NK-92 (cell line): ENCODE measurements around the gene STAB2.

ENCODE experiments used
- DNase-seq: peaks from one replicate; lab custom pipeline; 2025; ENCODE audit not compliant: unreplicated experiment; lab: John Stamatoyannopoulos, UW

Gene STAB2

DNA sequence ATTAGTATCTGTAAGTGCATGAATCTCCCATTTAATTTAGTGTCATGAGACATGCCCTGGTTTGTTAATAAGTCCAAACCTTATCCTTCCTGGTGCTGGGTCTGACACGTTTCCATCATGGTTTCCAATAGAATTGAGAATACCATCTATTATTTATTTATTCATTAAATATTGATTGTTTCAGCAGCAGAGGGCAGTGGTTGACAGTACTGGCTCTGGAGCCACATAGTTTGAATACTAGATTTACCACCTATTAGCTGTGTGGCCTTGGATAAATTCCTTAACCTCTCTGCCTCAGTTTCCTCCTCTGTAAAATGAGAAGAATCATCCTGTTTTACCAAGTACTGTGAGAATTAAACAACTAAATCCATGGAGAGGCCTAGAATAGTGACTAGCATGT is 941 bp upstream of the STAB2 start:
- no peak for DNase-seq

DNA sequence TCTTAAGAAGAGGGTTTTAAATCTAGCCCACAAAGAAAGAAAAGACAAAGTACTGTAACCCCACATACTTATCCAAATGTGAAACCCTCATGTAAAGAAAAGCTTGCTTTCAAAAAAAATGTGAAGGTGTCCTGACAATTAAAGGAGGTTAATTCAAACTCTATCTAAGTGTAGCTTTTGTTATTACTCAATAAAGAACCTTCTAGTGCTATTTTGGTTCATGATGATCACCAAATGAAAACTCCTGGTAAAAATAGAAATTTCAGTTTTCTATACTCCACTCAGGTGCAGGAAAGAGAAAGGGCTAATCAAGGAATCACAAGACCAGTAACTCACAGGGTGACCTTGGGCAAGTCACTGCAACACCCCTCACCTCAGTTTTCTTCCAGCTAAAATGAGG is 1.6 kb downstream of the STAB2 start:
- no peak for DNase-seq

DNA sequence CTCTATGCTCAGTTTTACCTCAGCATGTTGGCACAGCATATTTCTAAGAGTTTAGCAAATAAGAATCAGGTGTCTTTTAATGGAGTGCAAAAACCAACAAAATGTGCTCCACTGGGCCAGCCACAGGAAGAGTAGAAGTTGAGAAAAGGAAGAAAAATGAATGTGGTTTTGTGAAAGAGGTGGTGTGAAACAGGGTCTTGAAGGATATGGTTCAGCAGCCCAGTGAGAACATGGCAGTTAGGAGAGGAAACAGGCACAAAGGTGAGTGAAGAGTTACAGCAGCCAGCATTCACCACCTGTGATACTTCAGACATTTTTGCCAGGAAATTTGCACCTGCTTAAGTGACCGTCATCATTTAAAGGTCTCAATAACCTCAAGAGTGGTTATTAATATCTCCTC is 2.4 kb downstream of the STAB2 start:
- no peak for DNase-seq

DNA sequence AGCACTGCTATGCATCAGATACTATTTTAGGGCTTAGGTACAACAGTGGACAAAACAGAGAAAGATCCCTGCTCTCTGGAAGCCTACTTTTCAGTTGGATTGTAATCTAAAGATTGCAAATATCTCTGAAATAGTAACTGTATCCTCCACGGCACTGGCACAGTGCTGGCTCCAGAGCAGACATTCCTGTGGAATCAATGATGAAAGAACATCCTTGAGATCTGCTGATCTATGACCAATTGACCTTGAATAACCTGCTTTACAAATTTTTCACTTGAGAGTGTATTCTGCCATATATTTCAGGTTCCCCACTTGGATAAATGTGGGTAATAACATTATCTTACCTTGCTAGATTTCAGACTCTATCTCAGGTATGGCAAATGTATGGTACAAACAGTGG is 3.2 kb downstream of the STAB2 start:
- DNase-seq, result no peak

DNA sequence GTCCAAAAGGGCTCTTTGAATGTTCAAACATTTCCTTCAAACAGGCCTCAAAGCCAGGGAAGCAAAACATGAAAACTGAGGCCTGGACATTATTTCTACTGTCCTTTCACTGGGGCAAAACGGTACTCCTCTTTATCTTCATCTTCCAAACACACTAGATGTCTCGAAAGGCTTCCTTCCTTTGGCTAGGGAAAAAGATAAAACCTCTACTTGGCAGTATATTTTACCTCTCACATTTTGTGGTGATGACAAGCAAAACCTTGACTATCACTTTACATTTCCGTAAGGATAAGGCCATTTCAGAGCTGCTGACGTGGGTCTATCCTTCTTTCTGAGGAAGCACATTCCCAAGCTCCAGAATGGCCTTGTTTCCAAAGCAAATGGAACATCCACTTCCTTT is 9.9 kb downstream of the STAB2 start:
- no peak for DNase-seq

DNA sequence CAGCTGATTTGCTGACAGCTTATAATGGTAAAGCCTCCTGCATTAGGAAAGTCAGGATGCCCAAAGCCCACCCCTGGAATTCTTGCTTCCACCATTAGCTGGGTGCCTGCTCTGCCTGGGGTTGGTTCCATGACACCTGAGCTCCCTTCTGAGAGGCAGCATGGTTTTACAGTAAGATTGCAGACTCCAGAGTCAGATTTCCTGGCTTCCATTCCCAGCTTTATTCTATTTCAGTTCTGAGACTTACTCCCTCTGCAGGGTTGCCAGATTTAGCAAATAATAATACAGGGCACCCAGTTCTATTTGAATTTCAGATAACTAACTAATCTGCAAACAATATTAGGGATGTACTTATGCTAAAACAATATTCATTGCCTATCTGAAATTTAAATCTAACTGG is 12.2 kb downstream of the STAB2 start:
- DNase-seq, result no peak

DNA sequence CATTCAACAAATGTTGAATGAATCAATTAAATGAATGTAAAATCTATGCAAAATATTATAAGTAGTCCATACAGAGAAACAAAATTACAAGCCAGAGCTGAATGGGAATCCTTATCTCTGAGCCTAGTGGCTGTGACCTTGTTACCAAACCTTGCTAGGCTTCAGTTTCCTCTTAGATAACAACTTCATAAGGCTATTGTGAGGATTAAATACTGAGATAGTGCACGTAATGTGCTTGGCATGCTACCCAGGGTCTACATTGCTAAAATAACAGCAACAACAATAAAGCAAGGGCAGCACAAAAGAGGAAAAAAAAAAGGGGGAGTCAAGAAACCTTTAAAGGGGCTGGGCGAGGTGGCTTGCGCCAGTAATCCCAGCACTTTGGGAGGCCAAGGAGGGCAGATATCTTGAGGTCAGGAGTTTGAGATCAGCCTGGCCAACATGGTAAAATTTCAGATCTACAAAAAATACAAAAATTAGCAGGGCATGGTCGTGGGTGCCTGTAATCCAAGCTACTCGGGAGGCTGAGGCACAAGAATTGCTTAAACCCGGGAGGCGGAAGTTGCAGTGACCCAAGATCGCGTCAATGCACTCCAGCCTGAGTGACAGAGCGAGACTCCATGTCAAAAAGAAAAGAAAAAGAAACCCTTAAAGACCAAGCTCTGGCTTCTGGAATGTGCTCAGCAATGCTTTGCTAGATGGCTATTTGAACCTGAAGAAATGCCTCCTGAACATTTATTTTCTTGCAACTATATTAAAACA is 14.1 kb downstream of the STAB2 start:
- no peak for DNase-seq

DNA sequence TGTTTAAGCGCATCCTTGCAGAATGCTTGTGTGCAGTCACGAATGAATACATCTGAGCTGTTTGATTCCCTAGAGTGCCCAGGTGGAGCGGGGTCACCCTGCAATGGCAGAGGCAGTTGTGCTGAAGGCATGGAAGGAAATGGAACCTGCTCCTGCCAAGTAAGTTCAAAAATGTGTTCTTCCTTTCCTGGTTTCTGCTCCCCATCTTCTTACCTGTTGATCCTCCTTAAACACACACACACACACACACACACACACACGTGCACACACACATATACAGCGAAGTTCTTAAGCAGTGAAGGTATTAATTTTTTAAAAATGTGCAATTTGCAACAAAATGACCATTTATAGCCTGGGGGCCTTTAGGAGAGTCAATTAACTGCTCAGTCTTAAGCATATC is 33.3 kb downstream of the STAB2 start:
- DNase-seq, result no peak

DNA sequence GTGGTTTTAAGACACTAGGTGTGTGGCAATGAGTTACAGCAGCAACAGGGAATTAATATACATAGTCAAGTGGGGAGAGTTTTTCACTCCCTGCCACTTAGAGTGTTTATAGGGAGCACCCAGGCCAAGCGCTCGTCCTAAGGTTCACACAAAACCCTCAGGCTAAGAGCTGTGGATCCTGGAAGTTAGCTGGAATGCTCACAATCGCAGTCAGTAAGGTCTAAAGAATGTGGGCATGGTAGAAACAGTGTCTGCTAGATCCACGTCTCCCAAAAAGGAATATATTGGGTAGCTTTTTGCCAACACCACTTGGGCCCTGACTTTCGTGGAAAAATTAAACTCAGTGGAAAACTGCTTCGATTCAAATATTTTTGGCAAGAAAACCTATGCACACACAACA is 36.6 kb downstream of the STAB2 start:
- no peak for DNase-seq

DNA sequence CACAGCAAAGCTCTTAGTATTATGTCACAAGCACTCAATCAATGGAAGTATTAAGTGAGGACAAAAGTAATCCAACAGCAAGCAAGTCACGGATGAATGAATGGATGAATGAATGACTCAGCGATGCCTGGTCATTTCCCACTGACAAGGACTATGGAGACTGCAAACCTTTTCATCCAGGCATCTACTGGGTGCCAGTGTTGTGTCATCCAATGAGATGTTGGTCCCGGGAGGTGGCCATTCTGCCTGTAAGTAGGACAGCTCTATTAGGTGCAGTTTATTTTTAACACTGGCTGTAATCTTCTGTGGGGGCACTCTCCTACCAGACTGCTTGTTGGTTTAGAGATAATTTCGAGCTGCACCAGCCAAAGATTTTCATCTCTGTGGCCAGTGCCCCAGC is 39.4 kb downstream of the STAB2 start:
- no peak for DNase-seq

DNA sequence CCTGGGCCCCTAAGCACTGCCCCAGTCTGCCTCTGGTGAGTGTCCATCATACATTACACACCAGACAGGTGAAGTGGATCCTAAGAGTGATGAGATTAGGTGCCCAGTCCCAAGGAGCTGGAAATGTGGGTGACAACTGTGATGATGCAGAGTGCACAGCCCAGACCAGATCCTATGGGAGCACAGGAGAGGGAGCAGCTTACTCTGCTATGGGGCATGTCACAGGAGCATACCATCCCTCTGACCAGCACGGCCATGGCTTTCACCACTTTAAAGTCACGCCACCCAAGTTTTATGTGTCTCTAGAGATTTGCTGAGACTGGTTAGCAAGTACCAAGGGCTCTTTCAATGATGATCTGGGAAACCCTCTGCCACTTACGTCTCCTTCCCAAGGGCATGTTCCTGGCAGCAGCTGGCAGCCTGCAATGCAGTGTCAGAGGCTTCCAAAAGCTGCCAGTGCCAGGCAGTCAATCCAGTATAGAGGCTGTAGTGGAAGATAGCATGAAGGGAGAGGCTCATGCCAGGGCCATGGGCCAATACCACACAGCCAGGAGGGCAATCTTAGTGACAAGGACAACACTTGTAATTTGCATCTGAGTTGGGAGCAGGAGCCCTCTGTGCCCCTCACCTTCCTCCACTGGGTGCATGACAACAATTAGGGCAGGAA is 40.2 kb downstream of the STAB2 start:
- no peak for DNase-seq

DNA sequence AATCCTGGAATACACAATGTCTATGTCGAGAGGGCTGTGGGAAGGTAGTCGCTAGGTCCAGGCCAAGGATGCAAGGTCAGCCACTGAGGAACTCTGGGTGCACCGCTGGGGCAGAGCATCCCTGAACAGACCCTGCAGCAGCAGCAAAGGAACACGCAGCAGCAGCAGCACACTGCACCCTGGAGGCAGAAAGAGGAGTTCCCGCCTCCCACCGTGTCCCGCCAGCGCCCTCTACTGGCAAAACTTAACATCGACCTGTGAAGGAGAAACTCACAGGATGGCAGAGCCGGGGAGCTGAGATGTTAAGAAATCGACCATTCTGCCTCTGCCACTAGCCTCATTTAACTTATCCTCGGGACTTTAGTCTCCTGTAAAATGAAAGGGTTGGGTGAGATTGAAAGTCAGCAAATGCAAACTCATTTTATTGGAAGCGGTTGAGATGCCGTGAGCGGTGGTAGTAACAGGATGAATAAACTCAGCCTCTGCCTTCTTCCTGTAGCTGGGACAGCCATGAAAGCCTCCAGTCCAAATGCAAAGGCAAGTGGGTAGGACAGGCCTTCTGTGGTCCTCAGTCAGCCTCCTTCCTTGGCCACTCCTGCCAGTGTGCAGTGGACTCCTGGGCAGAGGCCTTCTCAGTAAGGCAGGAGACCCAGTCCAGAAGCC is 45.6 kb downstream of the STAB2 start:
- no peak for DNase-seq

DNA sequence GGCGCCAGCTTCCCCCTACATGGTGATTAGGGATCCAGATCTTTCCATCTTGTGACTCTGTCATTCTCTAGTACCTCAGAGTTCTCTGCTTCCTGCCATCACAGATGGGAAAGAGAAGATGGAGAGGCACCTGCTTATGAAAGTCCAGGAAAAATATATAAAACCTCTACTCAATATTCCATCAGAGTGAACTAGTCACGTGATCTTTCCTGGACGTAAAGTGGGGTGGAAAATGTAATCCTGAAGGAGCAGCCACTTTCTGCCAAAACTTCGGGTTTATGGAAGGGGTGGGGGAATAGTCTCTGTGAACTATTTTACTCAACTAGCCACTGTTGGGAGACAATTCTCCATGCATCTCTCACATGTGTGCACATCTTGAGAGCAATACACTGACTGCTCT is 47.7 kb downstream of the STAB2 start:
- DNase-seq, result no peak

DNA sequence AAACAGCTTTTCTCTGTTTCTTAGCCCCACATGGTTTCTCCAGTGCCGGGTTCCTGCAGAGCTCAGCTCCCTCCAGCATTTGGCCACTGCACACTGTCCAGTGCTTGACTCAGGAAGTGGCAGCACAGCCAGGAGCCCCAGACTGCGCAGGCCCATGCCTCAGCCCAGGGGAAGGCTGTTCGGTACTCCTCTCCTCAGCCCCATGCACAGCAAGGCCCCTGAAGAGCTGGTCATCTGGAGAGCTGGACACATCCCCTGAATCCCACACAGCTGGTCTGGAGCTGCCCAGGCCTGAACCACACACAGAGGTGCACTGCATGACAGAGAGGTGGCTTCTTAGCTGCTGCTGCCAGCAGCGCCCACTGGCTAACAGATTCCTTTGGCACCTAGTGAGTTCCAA is 48.3 kb downstream of the STAB2 start:
- no peak for DNase-seq

DNA sequence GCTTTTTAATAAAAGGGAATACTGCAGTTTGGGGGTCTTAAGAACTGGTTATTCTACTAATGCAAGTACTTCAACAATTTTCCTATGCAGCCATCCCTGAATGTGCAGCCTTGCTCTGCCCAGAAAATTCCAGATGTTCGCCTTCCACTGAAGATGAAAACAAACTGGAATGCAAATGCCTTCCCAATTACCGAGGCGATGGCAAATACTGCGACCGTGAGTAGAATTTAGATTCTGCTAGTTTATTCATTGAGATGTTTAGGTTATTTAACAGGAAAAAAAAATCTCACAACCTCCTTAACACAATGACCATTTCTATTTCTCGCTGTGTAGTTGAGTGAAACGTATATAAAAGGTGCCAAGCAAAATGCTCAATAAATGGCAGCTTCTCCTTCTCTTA is 49.9 kb downstream of the STAB2 start:
- DNase-seq, result no peak

DNA sequence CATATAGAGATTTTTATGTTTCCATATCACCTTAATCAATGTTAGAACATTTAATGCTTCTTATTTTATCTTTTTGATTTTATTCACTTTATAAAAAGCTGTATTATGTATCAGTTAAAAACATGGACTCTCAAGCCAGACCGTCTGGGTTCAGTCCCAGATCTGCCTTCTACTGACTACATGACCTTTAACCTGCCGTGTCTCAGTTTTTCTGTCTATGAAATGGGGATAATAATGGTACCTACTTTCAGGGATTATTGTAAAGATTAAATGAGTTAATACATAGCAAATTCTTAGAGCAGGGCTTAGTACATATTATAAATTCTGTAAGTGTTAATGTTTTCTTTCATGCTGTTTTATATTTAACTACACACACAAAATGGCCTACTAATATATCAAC is 50.4 kb downstream of the STAB2 start:
- no peak for DNase-seq

DNA sequence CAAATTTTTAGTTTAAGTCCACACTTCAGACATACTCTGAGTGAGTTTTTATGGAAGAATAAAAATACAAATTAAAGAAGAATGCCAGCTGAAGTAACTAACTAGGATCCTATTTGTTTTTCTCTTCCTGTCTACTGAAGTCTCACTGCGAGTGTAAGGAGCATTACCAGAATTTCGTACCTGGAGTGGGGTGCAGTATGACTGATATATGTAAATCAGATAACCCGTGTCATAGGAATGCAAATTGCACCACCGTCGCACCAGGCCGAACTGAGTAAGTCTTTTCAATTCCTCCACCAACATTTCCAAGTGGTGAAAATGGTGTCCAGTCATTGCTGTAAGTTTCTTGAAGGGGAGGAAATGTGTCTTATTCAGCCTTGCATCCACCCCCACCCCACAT is 52.9 kb downstream of the STAB2 start:
- DNase-seq, result no peak

DNA sequence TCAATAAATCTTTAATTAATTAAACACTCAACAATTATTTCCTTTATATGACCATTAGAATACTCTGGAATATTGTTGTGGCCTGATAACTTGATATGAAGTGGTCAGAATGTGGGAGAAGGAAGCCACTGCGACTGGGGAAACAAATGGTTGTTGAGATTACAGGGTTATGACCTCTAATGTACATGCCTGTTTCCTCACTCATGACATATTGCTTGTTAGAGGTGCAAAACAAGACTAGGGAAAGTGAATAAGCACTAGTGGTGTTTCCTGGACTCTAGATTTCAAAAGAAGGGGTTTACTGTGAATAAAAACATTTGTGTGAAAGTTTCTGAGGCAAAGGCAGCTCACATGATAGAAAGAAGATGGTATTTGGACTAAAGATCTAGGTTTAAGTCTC is 53.3 kb downstream of the STAB2 start:
- DNase-seq, result no peak

DNA sequence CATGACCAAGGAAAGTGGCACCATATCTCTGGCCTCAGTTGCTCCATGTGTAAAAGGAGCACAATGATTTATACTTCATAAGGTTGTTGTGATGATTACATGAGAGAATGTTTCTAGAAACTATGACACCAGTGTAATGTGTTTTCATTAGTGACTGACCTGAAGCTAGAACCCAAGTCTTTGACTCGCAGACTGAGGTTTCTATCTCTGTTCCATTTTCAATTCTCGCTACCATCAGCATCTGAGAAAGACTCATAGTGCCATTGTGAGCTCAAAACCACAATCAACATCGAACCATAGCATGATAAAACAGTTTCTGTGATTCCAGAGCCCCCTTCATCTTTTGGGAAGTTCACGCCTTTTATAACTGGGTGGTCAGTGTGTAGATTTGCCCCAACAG is 53.8 kb downstream of the STAB2 start:
- no peak for DNase-seq

DNA sequence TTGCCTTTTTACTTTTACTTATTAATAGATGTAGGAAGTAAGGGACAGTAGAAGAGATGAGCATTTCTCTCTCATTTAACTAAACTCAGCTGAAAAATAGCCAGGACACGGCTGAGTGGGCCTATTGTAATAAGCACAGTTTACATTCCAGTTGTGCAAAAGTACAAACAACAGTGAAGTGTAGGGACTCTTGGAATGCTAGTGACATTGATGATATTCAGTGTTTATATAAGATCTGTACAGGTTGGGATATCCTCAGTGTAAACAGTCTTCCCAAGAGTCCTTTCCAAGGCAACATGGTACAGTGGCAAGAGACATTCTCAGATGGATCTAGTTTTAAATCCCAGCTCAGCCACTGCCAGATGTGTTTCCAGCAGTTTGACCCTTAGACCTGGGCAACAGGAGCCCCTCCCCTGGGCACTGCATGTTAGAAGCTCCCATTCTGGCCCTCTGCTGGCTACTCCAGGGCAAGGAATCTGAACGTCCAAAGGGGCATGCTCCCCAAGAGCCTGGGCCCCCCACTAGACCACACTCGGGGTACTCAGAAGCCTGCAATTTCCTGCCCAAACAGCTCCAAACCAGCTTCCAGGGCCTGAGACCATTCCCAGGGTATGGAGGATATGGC is 55.3 kb downstream of the STAB2 start:
- no peak for DNase-seq

DNA sequence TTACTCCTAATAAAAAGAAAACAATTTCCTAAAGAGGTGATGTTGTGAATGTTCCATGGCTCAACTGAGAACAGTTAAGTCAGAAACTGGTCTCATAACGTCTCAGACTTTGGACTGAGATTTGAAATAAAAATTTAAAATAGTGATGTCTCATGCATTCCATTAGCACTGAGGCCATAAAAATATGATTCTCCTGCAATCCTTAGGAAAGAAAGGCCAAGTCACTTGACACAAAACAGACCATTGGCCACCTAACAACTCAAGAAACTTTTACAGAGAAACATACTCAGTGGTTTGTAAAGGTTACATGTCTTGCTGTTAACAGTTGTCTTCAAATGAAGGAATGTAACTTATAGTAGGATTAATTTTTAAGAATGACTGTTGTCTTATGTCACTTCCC is 58.1 kb downstream of the STAB2 start:
- DNase-seq, result no peak

DNA sequence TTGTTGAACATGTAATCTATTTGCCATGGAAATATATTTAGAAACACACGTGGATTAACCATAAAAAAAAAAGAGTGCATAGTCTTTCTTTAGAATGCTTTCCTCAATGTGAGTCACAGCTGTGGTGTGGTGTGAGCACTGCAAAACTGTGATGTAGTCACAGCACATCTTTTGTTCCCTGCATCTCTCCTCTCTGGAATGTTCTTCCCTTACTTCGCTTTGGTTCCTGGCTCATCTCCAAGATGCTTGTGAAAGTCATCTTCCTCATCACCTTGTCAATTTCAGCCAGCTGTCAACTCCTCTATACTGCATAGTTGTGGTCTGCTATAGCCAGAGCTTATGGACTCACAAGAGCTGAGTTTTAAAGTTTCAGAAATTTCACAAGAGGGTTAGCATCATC is 60.2 kb downstream of the STAB2 start:
- no peak for DNase-seq
